ENCODE data around the gene DOK6. TPM values are rescaled to one million over a fixed set of nuclear protein-coding genes. Genes with fewer than 3 reads are reported as not detected.

The DOK6 gene
- total and polyA plus RNA-seq, 2 experiments from 2014 or later = 0.29 to 0.42 TPM

DNA sequence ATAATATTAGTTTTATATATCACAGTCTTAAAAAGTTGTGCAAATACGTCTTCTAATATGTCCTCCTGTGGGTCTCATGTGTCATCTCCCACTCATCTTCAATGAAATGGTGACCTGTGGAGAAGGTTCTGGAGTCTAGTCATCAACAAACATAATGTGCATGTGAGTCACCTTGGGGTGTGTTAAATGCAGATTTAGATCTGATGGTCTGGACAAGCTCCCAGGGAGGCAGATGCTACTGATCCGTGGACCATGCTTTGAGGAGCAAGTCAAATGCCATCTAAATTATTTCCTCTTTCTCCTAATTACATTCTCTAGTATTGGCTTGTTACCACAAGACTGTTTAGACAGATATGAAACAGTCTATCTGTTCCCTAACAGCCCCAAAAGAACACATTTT, 336.0 kb downstream of the DOK6 start:
- H3K4me3 ChIP-seq = no peak overlapping the region
- no peak for ATAC-seq

More for the DNA sequence above, 336.0 kb downstream of the DOK6 start:
- Histone ChIP-seq H3K36me3 (ENCODE audit: insufficient read depth) (no peaks in the 10 kb centered on the region), H3K27me3 (ENCODE audit: insufficient read depth) (no peaks in the 10 kb centered on the region), H3K9me2 (ENCODE audit: insufficient read depth) (peaks cover 11% of the 10 kb centered on the region), H3F3A (replicated peaks; ENCODE audit: low read depth) (no peaks in the 10 kb centered on the region), H4K20me1 (replicated peaks; ENCODE audit: insufficient read depth) (no peaks in the 10 kb centered on the region), H3K4me1 (ENCODE audit: insufficient read depth) (peaks cover 14% of the 10 kb centered on the region), H2AFZ (peak overlapping the region; percentile 53), H3K79me2 (replicated peaks; ENCODE audit: insufficient read depth) (no peaks in the 10 kb centered on the region), H3K4me2 (no peak overlapping the region), H3K27ac (ENCODE audit: low read depth) (no peak overlapping the region)
- TF ChIP-seq ZNF331 (CRISPR knock-in tag; IDR thresholded peaks at IDR 0.05; ENCODE audit: low read depth) = no peak
- TF ChIP-seq POLR2AphosphoS5 (IDR thresholded peaks at IDR 0.05; ENCODE audit: low read depth) = no peak
- no peak for TF ChIP-seq EZH2phosphoT487 (IDR thresholded peaks at IDR 0.05; ENCODE audit: unreplicated experiment)
- TF ChIP-seq ZNF114 (CRISPR knock-in tag; IDR thresholded peaks at IDR 0.05) = no peak
- TF ChIP-seq ETS1 (IDR thresholded peaks at IDR 0.05) = no peak
- no peak for TF ChIP-seq NANOG (IDR thresholded peaks at IDR 0.05; ENCODE audit: borderline replicate concordance)
- TF ChIP-seq STAT1 (IDR thresholded peaks at IDR 0.05; ENCODE audit: unreplicated experiment) = no peak
- TF ChIP-seq, protein P1, sequence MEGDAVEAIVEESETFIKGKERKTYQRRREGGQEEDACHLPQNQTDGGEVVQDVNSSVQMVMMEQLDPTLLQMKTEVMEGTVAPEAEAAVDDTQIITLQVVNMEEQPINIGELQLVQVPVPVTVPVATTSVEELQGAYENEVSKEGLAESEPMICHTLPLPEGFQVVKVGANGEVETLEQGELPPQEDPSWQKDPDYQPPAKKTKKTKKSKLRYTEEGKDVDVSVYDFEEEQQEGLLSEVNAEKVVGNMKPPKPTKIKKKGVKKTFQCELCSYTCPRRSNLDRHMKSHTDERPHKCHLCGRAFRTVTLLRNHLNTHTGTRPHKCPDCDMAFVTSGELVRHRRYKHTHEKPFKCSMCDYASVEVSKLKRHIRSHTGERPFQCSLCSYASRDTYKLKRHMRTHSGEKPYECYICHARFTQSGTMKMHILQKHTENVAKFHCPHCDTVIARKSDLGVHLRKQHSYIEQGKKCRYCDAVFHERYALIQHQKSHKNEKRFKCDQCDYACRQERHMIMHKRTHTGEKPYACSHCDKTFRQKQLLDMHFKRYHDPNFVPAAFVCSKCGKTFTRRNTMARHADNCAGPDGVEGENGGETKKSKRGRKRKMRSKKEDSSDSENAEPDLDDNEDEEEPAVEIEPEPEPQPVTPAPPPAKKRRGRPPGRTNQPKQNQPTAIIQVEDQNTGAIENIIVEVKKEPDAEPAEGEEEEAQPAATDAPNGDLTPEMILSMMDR (conservative IDR thresholded peaks at IDR 0.05; ENCODE audit: low read depth in 2 of 2) = no peak
- TF ChIP-seq JUNB (IDR thresholded peaks at IDR 0.05; ENCODE audit: unreplicated experiment) = no peak
- no peak for TF ChIP-seq CREB1 (CRISPR knock-in tag; IDR thresholded peaks at IDR 0.05; ENCODE audit: low read depth)
- no peak for TF ChIP-seq REST (IDR thresholded peaks at IDR 0.05; ENCODE audit: unreplicated experiment)
- no peak for TF ChIP-seq EZH2 (IDR thresholded peaks at IDR 0.05; ENCODE audit: low read depth, unreplicated experiment)
- TF ChIP-seq ZNF462 (CRISPR knock-in tag; IDR thresholded peaks at IDR 0.05) = no peak
- Mint-ChIP-seq H3K27me3 (ENCODE audit: insufficient read depth, low read depth, poor library complexity) (peaks cover 3% of the 10 kb centered on the region), H3K9me3 (peaks cover 16% of the 10 kb centered on the region; the same call in 2 of the 3 replicates), H3K36me3 (ENCODE audit: low read depth) (peaks cover 17% of the 10 kb centered on the region; the same call in 2 of the 3 replicates), H3K4me1 (peaks cover 3% of the 10 kb centered on the region), H3K4me3 (no peak overlapping the region), H3K27ac (no peak overlapping the region)
- DNase-seq (ENCODE audit: low spot score) = no peak
